ENCODE data around the gene PLD1.

Gene PLD1

DNA sequence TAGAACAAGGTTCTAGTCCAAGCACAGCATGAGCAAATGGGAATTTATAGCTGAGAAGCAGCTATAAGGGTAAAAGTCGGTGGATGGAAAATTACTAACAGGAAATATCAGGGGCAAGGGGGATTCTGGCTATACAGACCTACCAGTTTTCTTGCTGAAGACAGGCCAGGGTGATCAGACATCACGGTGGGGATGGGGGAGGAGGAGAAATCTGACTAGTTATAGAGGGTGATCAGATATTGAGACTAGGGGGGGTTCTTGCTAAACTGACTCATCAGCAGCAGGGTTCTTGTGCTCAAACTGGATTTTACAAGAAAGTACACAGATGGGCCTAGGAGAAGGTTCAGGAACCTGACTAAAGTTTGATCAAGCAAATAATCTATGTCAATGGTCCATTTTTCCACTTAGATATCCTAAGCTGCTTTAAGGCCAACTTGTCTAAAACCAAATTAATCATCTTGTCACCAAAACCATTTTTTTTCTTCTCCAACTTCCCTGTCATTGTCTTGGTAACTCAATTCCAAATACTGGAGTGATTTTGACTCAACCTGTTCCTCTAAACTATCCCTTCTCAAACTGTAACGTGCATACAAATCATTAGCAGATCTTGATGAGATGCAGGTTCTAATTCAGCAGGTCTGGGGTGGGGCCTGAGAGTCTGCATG is 37.4 kb upstream of the PLD1 start:
- no peak overlapping the region for H3K4me3 ChIP-seq (replicated peaks; ENCODE audit: insufficient read depth, low read length)
- no peaks in the 10 kb centered on the region for H3K27me3 ChIP-seq (ENCODE audit: insufficient read depth, poor library complexity, severe bottlenecking)
- H3K27ac ChIP-seq (replicated peaks): no peak overlapping the region
- TF ChIP-seq SPI1 (IDR thresholded peaks at IDR 0.05; ENCODE audit: borderline replicate concordance, low read depth) (no peak), POLR2AphosphoS5 (IDR thresholded peaks at IDR 0.05; ENCODE audit: low read depth) (no peak), CTCF (IDR thresholded peaks at IDR 0.05; ENCODE audit: insufficient read depth, low read length) (no peak)
- DNase-seq (ENCODE audit: low read depth in 1 of 2, low spot score in 1 of 2): no peak

DNA sequence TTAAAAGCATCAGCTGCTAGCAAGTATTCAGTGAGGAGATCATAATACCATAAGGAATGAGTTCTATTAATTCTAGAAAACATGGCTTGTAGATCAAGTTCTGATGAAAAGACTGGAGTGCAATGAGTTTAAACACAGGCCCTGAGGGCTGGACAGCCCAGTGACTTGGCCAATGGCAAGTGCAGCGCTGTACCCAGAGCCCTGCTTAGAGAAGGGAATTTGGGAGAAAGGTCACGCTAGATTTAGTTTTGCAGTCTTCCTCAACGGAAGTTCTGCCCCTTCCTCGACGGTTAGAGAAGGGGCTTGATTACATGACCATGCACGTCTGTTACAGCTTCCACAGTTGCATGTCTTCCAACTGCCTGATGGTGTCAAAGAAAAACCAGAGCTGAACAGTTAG is 36.9 kb upstream of the PLD1 start:
- H3K27me3 ChIP-seq (ENCODE audit: insufficient read depth, poor library complexity, severe bottlenecking): no peaks in the 10 kb centered on the region
- H3K4me3 ChIP-seq (replicated peaks; ENCODE audit: insufficient read depth, low read length): no peak overlapping the region
- DNase-seq (ENCODE audit: low read depth in 1 of 2, low spot score in 1 of 2): no peak
- H3K27ac ChIP-seq (replicated peaks): no peak overlapping the region
- TF ChIP-seq CTCF (IDR thresholded peaks at IDR 0.05; ENCODE audit: insufficient read depth, low read length) (no peak), GABPA (IDR thresholded peaks at IDR 0.05; ENCODE audit: low read depth) (no peak), POLR2AphosphoS5 (IDR thresholded peaks at IDR 0.05; ENCODE audit: low read depth) (no peak), SPI1 (IDR thresholded peaks at IDR 0.05; ENCODE audit: borderline replicate concordance, low read depth) (no peak)
- TF ChIP-seq, protein P1, sequence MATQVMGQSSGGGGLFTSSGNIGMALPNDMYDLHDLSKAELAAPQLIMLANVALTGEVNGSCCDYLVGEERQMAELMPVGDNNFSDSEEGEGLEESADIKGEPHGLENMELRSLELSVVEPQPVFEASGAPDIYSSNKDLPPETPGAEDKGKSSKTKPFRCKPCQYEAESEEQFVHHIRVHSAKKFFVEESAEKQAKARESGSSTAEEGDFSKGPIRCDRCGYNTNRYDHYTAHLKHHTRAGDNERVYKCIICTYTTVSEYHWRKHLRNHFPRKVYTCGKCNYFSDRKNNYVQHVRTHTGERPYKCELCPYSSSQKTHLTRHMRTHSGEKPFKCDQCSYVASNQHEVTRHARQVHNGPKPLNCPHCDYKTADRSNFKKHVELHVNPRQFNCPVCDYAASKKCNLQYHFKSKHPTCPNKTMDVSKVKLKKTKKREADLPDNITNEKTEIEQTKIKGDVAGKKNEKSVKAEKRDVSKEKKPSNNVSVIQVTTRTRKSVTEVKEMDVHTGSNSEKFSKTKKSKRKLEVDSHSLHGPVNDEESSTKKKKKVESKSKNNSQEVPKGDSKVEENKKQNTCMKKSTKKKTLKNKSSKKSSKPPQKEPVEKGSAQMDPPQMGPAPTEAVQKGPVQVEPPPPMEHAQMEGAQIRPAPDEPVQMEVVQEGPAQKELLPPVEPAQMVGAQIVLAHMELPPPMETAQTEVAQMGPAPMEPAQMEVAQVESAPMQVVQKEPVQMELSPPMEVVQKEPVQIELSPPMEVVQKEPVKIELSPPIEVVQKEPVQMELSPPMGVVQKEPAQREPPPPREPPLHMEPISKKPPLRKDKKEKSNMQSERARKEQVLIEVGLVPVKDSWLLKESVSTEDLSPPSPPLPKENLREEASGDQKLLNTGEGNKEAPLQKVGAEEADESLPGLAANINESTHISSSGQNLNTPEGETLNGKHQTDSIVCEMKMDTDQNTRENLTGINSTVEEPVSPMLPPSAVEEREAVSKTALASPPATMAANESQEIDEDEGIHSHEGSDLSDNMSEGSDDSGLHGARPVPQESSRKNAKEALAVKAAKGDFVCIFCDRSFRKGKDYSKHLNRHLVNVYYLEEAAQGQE (IDR thresholded peaks at IDR 0.05; ENCODE audit: insufficient replicate concordance, low read depth): no peak

- Histone ChIP-seq H3K27me3 (ENCODE audit: insufficient read depth, poor library complexity, severe bottlenecking) (no peaks in the 10 kb centered on the region), H3K4me3 (replicated peaks; ENCODE audit: insufficient read depth, low read length) (no peak overlapping the region), H3K27ac (replicated peaks) (no peak overlapping the region)
- DNase-seq (ENCODE audit: low read depth in 1 of 2, low spot score in 1 of 2): no peak
- TF ChIP-seq, protein P1 (IDR thresholded peaks at IDR 0.05; ENCODE audit: insufficient replicate concordance, low read depth): no peak
- TF ChIP-seq SPI1 (IDR thresholded peaks at IDR 0.05; ENCODE audit: borderline replicate concordance, low read depth) (no peak), POLR2AphosphoS5 (IDR thresholded peaks at IDR 0.05; ENCODE audit: low read depth) (no peak), CTCF (IDR thresholded peaks at IDR 0.05; ENCODE audit: insufficient read depth, low read length) (no peak), GABPA (IDR thresholded peaks at IDR 0.05; ENCODE audit: low read depth) (no peak)
These were observed 36.3 kb upstream of the PLD1 start for GRCh38 chr3:171846597-171846996.

Measured in HL-60 (cell line).